NCI-H2227 treated with DMSO at 0.1 percent for 48 hours (cell line): Measurements from ENCODE around the gene SPARC.
"Not testable (repeated sequence)": the region's sequence is repeated elsewhere in the genome, so short reads cannot be mapped to it uniquely, and the experiment has no call there.

Experiments
- DNase-seq: peaks from one replicate; lab custom pipeline; 2025; lab: John Stamatoyannopoulos, UW

The SPARC gene

GRCh38 chr5:151686674-151687407 lies at the start of gene SPARC:
TSS of gene SPARC (minus strand) at chr5:151686915. CDS start at chr5:151676188, 10,727 bp downstream.
- DNase-seq, result peak; percentile 56

GRCh38 chr5:151735646-151736045 lies 48.9 kb upstream of the SPARC start:
- DNase-seq, result no peak

- no peak for DNase-seq
These were observed 47.3 kb upstream of the SPARC start for GRCh38 chr5:151734064-151734408.

- DNase-seq, result no peak
These were observed 46.8 kb upstream of the SPARC start for GRCh38 chr5:151733358-151734063.

GRCh38 chr5:151730381-151730780 lies 43.7 kb upstream of the SPARC start:
- DNase-seq, result no peak

GRCh38 chr5:151729597-151729996 lies 42.9 kb upstream of the SPARC start:
- DNase-seq, result not testable (repeated sequence)

- no peak for DNase-seq
These were observed 37.6 kb upstream of the SPARC start for GRCh38 chr5:151724360-151724759.

- DNase-seq, result no peak
These were observed 35.8 kb upstream of the SPARC start for GRCh38 chr5:151722546-151722945.

GRCh38 chr5:151721812-151722391 lies 35.2 kb upstream of the SPARC start:
- no peak for DNase-seq

- no peak for DNase-seq
These were observed 34.5 kb upstream of the SPARC start for GRCh38 chr5:151721087-151721646.

GRCh38 chr5:151720215-151720614 lies 33.5 kb upstream of the SPARC start:
- no peak for DNase-seq

- DNase-seq, result no peak
These were observed 32.7 kb upstream of the SPARC start for GRCh38 chr5:151719228-151720000.

GRCh38 chr5:151718646-151719045 lies 31.9 kb upstream of the SPARC start:
- no peak for DNase-seq

- DNase-seq, result no peak
These were observed 31.4 kb upstream of the SPARC start for GRCh38 chr5:151718153-151718552.

- DNase-seq, result no peak
These were observed 30.7 kb upstream of the SPARC start for GRCh38 chr5:151717416-151717815.

- peak; percentile 4 for DNase-seq
These were observed 22.5 kb upstream of the SPARC start for GRCh38 chr5:151709109-151709735.

GRCh38 chr5:151708126-151708525 lies 21.4 kb upstream of the SPARC start:
- no peak for DNase-seq

GRCh38 chr5:151707567-151707966 lies 20.9 kb upstream of the SPARC start:
- DNase-seq, result no peak

GRCh38 chr5:151706906-151707305 lies 20.2 kb upstream of the SPARC start:
- no peak for DNase-seq

GRCh38 chr5:151703780-151704179 lies 17.1 kb upstream of the SPARC start:
- DNase-seq, result no peak

GRCh38 chr5:151703227-151703626 lies 16.5 kb upstream of the SPARC start:
- DNase-seq, result no peak

GRCh38 chr5:151700820-151701219 lies 14.1 kb upstream of the SPARC start:
- no peak for DNase-seq
